CD4-positive, alpha-beta T cell treated with Interleukin-2 at 100 ng/mL for 4 hours (primary cell): ENCODE measurements around the gene TSPAN32.
"Not testable (repeated sequence)": the region's sequence is repeated elsewhere in the genome, so short reads cannot be mapped to it uniquely, and the experiment has no call there.

Experiments used
- DNase-seq: peaks from one replicate; pipeline ENCODE4 v3.0.0-alpha.2; 2020; ENCODE audit warnings: low spot score

TSPAN32 gene

DNA sequence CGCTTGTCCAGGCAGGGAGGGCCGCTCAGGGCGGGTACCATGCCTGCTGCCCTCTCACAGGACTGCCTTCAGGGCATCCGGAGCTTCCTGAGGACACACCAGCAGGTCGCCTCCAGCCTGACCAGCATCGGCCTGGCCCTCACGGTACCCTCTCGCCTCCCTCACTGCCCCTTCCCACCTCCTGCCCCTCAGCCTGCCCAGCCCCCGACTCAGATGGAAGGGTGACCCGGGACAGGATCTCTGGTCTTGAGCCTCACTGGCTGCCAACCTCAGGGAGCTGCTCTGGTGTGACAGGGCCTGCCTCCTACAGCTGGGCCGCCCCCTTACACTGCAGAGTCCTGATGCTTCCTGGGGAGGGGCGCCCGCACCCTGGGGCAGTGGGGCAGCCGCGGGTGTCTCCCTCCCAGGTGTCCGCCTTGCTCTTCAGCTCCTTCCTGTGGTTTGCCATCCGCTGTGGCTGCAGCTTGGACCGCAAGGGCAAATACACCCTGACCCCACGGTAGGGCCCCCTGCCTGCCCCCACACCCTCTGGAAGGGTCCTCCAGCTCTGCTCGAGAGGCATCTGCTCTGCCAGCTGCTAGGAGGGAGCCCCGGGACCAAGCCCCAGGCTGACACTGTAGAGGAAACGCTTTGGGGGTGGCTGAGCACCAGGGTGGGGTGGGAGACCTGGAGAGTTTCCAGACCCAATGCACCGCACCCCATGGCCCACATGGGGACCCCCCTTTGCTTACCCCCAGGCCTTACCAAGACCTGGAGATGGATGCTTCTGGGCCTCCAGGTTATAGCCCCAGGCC is 14.6 kb downstream of the TSPAN32 start:
- DNase-seq, result no peak

DNA sequence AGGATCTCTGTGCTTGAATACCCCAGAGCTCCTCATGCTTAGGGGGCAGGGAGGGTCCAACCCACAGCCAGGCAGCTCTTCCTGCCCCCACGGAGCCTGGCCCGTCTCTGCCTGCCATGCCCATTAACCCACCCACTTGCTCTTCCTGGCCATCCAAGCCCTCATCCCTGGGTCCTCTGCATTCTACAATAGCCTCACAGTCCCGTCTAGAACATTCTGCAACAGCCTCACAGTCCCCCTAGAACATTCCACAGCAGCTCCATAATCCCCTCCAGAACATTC is 15.1 kb downstream of the TSPAN32 start:
- no peak for DNase-seq

DNA sequence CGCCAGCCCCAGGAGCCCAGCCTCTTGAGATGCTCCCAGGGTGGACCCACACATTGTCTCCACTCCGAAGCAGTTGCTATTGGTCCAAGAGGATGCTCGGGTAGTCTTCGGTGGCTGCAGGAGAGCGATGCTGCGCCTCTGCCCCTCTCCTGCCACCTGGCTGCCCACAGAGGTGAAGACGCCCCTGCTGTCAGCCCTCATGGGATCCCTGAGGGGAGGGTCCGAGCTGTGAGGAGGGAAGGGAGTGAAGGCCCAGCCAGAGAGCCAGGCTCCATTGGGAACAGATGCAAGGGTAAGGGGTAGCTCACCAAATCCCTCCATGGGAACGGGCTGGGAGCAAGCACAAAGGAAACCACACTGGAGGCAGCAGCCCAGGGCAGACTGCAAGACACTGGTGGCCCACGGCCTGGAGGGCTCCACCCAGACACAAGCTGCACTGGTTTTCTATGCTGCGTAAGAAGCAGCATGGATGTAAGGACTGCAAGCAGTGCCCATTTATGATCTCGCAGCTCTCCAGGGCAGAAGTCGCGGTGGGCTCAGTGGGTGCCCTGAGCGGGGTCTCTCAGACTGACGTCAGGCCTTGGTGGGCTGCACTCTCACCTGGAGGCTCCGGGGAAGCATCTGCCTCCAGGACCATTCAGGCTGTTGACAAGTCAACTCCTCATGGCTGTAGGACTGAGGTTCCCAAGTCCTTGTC is 15.7 kb downstream of the TSPAN32 start:
- DNase-seq, result no peak

DNA sequence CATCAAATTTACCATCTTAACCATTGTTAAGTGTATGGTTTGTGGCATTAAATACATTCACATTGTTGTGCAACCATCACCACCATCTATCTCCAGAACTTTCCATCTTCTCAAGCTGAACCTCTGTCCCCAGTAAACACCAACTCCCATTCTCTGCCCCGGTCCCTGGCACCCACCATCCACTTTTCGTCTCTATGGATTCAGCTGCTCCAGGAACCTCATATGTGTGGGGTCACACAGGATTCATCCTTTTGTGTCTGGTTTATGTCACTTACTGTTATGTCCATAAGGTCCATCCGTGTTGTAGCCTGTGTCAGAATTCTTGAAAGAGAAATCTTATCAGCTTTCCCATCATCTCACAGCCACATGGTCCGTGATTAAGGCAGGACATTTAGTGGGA is 16.3 kb downstream of the TSPAN32 start:
- no peak for DNase-seq

DNA sequence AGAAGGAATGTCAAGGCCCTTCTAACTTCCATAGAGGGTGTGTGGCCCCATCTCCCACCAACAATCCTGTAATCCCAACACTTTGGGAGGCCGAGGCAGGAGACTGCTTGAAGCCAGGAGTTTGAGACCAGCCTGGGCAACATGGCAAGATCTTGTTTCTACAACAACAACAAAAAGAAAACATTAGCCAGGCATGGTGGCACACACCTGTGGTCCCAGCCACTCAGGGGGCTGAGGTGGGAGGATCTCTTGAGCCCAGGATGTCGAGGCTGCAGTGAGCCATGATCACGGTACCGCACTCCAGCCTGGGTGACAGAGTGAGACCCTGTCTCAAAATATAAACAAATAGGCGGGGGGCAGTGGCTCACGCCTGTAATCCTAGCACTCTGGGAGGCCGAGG is 16.9 kb downstream of the TSPAN32 start:
- DNase-seq, result no peak

DNA sequence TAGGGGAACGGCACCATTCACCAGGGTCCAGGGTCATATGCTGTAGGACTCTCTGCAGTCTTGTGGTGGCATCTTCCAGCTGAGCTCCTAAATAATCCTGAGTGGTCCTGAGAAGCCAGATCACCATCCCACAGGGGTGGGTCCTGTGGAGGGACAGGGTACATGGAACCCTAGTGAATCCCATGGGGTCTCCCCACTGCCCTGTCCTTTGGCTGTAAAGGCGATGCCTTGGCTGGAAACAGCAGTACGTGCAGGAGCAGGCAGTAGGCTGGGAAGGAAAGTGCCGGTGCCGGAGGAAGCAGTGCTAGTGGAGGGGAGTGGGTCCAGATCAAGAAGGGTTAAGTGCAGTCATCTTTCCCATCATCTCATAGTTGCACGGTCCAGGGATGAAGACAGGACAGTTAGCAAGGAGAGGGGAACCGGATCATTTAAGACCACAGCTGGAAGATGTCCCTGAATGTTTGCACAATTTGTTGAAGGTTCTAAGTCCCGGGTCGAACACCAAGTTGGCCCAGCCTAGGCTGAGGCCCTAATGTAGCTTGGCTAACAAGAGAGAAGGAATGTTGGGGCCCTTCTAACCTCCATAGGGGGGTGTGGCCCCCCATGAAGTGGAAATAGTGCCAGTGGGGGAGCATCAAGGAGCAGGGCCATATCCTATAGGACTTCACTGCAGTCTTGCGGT is 18.1 kb downstream of the TSPAN32 start:
- DNase-seq, result no peak

DNA sequence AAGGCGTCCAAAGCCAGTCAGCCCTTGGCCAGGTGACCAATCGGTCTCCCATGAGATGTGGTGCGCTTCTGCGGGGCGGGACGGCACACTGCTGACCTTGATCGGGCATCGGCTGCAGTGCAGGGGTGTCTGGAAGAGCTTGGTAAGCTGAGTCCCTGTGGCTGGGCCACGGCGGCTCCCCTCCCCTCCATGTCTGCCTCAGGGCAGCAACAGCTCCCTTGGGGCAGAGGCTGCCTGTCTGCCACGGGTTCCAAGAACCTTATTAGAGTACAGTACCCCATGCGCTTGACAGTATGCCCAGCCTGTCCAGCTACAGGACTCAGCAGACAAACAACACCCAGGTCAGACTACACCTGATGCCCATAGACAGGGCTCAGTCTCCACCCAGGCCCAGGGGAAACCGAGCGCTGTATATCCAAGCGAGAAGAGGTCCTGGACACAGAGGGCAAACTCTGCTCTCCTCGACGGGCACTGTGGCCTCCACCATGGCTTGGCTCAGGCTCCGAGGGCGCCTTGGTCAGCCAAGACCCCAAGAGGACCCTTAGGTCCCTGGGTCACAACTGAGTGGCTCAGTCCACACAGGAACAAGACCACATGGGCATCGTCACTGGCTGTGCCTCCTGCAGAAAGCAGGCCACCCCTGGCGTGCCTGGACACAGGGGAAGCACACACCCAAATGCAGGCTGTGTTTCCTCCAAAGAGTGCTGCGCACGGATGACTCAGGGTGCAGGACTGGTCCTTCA is 18.9 kb downstream of the TSPAN32 start:
- no peak for DNase-seq

DNA sequence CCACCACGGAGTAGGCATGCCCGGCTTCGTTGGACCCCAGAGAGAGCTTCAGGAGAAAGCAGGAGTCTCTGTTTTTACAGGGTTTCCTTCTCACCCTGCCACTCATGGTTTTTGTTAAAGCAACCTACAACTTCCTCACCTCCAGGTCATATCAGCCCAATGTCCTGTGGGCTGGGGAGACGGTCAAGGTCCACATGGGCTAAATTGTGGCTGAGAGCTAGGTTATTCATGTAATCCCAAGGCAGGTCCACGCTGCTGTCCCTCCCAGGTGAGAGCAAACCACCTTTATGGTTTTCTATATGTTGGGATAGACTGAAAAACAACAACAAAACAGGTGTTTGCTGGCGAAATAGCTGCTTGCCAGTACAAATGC is 19.5 kb downstream of the TSPAN32 start:
- DNase-seq, result no peak

DNA sequence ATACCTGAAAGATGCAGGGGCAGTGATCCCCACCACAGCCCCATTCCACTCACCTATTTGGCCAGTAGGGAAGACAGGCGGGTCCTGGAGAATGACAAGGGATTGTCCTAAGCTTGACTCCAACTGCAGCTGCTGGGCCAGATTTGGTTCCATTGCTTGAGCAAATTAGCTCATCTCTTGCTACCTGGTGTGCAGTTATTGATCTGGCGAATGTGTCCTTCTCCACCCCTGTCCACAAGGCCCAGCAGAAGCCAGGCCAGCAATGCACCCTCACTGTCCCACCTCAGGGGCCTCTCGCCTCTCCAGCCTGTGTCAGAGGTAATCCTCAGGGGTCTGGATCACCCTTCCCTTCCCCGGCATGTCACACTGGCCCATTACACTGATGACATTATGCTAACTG is 23.3 kb downstream of the TSPAN32 start:
- no peak for DNase-seq

DNA sequence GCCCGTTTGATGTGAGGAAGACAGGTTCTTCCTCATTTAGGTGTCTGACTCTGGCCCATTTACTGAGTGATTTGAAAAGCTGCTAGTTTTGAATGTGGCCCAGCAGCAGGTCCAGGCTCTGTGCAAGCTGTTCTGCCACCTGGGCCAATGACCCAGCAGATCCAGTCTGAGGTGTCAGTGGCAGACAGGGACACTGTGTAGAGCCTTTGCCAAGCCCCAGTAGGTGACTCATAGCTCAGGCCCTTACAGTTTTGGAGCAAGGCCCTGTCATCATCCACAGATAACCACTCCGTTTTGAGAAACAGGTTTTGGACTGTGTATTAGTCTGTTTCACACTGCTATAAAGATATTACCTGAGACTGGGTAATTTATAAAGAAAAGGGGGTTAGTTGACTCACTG is 23.9 kb downstream of the TSPAN32 start:
- DNase-seq, result no peak

DNA sequence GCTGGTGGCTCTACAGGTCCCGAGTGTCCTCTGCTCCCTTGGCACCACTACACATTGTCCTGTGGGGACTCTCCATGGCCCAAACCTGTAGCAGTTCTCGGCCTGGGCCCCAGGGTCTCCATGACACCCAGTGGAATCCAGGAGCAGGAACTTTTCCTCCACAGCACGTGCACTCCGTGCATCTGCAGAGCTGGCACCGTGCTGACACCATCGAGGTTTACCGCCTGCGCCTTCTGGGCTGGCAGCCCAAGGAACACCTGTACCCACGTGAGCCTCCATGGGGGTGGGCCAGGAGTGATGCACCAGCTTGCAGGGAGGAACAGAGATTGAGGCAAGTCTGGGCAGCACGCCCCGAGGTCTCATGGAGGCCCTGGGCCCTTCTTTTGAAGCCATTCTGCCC is 25.2 kb downstream of the TSPAN32 start:
- DNase-seq, result no peak

DNA sequence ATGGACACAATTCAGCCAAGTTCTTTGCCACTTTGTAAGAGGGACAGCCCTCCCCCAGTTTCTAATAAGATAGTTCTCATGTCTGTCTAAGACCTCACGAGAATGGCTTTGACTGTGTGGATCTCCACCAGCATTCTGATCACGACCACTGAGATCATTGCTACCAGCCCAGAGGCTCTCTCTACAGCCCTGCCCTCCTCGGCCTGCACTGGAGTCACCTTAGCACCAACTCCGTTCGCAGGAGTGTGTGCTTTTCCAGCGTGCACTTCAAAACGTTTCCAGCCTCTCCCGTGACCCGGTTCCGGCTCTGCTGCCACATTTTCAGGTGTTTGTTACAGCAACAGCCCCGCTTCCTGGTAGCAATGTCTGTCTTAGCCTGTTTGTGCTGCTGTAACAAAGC is 26.2 kb downstream of the TSPAN32 start:
- DNase-seq, result no peak

DNA sequence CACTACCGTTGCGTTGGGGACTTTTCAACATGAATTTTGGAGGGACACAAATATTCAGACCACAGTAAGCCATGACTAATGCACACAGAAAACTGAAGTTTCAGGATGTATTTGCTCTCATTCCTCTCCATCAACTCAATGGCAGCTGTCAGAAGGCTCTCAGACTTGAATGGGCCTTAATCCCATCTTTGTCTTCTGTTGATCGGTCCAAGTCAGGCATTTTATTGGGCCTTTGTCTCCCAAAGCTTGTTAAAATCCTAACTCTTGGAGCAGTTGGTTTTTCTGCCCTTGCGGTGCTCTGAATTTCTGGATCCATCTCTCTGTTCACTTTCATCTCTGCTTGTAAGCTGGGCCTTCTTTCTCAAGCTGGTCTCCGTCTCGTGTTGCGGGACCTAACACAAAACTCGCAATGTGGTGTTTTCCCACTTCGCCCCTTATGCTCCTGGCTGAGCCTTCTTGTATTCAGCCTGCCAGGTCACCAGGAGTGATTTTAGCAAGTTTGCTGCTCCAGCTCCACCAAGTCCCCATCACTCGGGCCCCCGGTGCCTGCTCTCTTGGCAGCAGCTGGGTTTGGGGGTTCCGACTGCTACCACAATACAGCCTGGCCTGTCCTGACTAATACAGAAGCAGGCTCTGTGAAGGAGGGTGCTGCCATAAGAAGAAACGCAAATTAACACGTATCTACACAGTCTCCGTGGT is 27.0 kb downstream of the TSPAN32 start:
- no peak for DNase-seq

DNA sequence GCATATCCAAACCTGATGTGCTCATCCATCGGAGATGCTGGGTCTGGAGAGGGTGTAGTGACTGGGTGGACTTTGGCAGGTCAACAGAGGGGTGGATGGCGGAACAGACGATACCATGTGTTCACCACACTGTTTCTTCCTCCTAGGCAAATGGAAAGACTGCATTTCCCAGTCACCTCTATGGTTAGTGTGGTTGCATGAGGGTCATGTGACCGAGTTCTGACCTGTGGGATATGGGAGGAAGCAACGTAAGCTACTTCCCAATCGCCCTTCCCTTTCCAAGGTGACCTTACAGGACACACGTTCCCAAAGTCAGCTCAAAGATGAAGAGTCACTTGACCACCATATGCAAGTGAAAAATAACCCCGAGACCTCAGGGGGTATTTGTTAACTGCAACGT is 27.7 kb downstream of the TSPAN32 start:
- no peak for DNase-seq

DNA sequence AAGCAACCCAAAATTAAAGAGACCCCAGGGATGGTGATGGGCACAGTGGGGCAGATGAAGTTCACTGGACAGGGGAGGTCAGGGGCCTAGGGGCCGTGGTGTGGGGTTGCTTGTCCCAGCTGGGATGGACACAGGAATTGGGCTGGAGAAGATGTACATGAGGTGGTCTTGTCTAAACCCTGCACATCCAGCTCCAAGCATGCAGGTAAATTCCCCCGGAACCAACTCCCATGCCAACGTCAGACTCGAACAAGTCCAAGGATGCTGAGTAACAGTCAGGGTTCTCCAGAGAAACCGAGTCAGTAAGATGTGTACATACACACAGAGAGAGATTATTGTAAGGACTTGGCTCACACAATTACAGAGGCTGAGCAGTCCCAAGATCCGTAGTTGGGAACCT is 28.9 kb downstream of the TSPAN32 start:
- DNase-seq, result no peak

DNA sequence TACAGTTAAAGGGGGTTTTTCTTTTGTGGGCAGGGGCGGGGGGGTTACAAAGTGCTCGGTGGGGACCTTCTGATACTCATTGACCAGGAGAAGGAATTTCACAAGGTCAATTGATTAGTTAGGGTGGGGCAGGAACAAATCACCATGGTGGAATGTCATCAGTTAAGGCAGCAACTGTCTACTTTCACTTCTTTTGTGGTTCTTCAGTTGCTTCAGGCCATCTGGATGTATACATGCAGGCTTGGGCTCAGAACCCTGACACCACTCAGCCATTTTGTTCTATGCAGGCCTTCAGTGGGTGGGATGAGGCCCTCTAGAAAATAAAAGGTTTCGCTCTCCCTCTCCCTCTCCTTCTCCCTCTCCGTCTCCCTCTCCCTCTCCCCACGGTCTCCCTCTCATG is 29.6 kb downstream of the TSPAN32 start:
- DNase-seq, result no peak

DNA sequence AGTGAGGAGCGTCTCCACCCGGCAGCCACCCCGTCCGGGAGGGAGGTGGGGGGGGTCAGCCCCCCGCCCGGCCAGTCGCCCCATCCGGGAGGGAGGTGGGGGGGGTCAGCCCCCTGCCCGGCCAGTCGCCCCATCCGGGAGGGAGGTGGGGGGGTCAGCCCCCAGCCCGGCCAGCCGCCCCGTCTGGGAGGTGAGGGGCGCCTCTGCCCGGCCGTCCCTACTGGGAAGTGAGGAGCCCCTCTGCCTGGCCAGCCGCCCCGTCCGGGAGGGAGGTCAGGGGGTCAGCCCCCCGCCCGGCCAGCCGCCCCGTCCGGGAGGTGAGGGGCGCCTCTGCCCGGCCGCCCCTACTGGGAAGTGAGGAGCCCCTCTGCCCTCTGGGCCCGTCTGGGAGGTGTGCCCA is 30.8 kb downstream of the TSPAN32 start:
- not testable (repeated sequence) for DNase-seq

DNA sequence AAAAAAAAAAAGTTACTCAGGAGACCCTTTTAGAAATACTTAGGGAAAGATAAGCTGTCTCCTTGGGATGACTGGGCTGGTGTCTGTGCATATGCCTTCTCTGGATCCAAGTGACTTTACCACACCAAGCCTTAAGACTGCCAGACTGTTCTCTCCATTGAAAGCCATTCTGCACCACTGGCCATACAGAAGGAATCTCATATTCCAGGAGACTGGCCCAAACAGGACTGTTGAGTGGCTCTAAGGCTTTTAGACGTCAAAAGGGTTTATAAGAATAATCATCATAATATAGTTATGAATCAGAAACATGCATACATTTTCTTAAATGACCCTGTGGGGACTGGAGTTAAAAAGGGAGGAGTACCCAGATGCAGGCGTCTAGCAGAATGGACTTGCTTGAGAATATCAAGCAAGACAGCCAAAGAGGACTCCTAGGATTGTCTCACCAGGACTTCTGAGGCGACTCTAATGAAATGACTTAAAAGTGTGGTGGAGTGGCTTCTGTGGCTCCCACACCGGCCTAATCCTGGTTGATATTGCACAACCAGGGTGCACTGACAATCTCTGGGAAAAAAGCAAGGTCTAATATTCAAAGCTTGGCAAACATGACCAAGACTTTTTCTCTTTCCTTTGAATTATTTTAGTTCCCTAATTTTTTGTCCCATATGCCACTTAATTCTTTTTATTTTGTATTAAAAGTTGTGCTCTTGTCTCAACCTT is 31.8 kb downstream of the TSPAN32 start:
- not testable (repeated sequence) for DNase-seq

DNA sequence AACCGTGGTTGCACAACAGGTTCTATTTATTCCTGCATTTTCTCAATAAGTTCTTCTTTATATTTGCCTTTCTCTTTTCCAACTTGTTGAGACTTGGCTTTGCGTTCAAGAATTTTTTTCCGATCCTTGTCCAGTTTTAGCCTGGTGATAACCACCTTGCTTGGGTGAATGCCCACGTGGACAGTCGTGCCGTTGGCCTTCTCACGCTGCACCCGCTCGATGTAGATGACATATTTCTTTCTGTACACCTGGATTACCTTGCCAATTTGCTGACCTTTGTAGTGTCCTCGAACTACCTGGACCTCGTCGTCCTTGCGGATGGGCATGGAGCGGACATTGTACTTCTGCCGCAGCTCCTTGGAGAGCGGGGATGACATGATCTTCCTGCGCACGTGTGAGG is 33.5 kb downstream of the TSPAN32 start:
- not testable (repeated sequence) for DNase-seq

DNA sequence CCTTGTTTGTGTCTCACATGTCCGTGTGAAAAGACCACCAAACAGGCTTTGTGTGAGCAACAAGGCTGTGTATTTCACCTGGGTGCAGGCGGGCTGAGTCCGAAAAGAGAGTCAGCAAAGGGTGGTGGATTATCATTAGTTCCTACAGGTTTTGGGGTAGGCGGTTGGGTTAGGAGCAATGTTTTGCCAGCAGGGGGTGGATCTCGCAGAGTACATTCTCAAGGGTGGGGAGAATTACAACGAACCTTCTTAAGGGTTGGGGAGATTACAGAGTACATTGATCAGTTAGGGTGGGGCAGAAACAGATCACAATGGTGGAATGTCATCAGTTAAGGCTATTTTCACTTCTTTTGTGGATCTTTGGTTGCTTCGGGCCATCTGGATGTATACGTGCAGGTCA is 36.9 kb downstream of the TSPAN32 start:
- peak; percentile 2 for DNase-seq

DNA sequence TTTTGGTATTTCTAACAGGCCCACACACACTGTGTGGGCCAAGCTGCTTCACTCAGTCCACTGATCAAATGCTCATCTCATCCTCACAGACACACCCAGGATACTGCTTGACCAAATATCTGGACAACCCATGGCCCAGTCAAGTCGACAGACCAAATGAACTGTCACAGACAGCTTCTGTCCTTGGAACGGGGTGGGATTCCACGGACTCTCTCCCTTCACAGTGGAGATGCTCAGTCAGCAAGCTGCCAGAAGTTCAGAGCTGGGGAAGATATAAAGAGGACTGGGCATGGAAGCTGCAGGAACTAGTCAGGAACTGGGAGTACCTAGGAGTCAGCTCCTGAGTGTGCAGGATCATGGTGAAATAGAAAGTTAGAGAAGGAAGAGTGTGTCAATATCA is 40.7 kb downstream of the TSPAN32 start:
- DNase-seq, result no peak

DNA sequence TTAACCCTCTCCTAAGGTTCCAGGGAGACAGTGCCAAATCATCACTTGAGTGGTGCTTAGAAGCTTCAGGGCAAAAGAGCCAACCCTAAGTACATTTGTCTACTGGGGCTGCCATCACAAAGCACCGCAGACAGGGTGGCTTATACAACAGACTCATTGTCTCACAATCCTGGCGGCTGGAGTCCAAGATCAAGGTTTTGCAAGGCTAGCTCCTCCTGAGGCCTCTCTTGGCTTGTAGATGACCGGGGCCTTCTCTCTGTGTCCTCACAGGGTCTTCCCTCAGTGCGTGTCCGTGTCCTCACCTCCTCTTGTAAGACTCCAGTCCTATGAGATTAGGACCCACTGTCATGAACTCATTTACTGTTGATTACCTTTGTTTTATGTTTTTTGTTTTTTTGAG is 41.2 kb downstream of the TSPAN32 start:
- no peak for DNase-seq
